HEK293 (cell line): Measurements from ENCODE around the gene TENT4B.
A peak's percentile ranks its signal among the peaks of the same experiment; 100 is the strongest.

Source experiments
- CTCF ChIA-PET: fragments of 350-600 bp; formaldehyde crosslinking; extraction: SDS; loops from one replicate; lab custom pipeline; 2021; ENCODE audit warnings: antibody characterized with exemption; lab: Yijun Ruan, JAX
- POLR2A ChIA-PET: fragments of 300-600 bp; formaldehyde crosslinking; extraction: SDS; loops from one replicate; lab custom pipeline; 2020; ENCODE audit warnings: antibody characterized with exemption, inconsistent platforms; lab: Yijun Ruan, JAX
- H3K27ac ChIP-seq: fragments of 200-500 bp; sonication (Bioruptor generic); 2 replicates; pipeline ENCODE4 v1.5.1; 2014; ENCODE audit warnings: low read depth, low read length, control low read depth, inconsistent platforms; ENCODE audit errors: extremely low read depth
- H3K36me3 ChIP-seq, 2 experiments: fragments of 200-500 bp in 1 of 2; sonication (Bioruptor generic) in 1 of 2; 1 replicate in 1 of 2; 2 replicates in 1 of 2; pipeline ENCODE4 v1.5.1; 2014 to 2017; ENCODE audit warnings: inconsistent platforms in 2 of 2, low read length in 2 of 2; ENCODE audit not compliant: control insufficient read depth in 2 of 2, insufficient read depth in 1 of 2
- H3K4me1 ChIP-seq: fragments of 200-500 bp; sonication (Bioruptor generic); 2 replicates; pipeline ENCODE4 v1.5.1; 2014; ENCODE audit warnings: mild to moderate bottlenecking, low read length, inconsistent platforms; ENCODE audit not compliant: control insufficient read depth, insufficient read depth
- H3K4me3 ChIP-seq: 2 replicates; pipeline ENCODE4 v1.5.1; 2011; ENCODE audit warnings: low read depth, mild to moderate bottlenecking, control low read depth, low read length, moderate library complexity
- H3K9me3 ChIP-seq: fragments of 200-500 bp; sonication (Bioruptor generic); 2 replicates; pipeline ENCODE4 v1.5.1; 2014; ENCODE audit warnings: low read depth, low read length, inconsistent platforms; ENCODE audit not compliant: control insufficient read depth, insufficient read depth
- KLF1 ChIP-seq: fragments of 450-650 bp; formaldehyde crosslinking; IDR thresholded peaks from 2 replicates; pipeline ENCODE4 v1.5.1; 2016; ENCODE audit warnings: missing biosample characterization, missing genetic modification characterization
- KLF8 ChIP-seq: fragments of 450-650 bp; formaldehyde crosslinking; IDR thresholded peaks from 2 replicates; pipeline ENCODE4 v1.5.1; 2016; ENCODE audit warnings: missing biosample characterization, missing genetic modification characterization
- SP3 ChIP-seq: fragments of 450-650 bp; formaldehyde crosslinking; IDR thresholded peaks from 2 replicates; pipeline ENCODE4 v1.5.1; 2016; ENCODE audit warnings: missing biosample characterization, missing genetic modification characterization
- ZBTB21 ChIP-seq: fragments of 450-650 bp; formaldehyde crosslinking; IDR thresholded peaks from 2 replicates; pipeline ENCODE4 v1.5.1; 2017; ENCODE audit warnings: missing biosample characterization, missing genetic modification characterization
- ZNF155 ChIP-seq: fragments of 450-650 bp; formaldehyde crosslinking; IDR thresholded peaks from 2 replicates; pipeline ENCODE4 v1.5.1; 2016; ENCODE audit warnings: missing biosample characterization, missing genetic modification characterization
- ZNF239 ChIP-seq: fragments of 450-650 bp; formaldehyde crosslinking; IDR thresholded peaks from 2 replicates; pipeline ENCODE4 v1.5.1; 2016; ENCODE audit warnings: missing biosample characterization, missing genetic modification characterization
- ZNF248 ChIP-seq: fragments of 450-650 bp; formaldehyde crosslinking; IDR thresholded peaks from 2 replicates; pipeline ENCODE4 v1.5.1; 2017; ENCODE audit warnings: missing biosample characterization, missing genetic modification characterization
- ZNF302 ChIP-seq: fragments of 450-650 bp; formaldehyde crosslinking; IDR thresholded peaks from 2 replicates; pipeline ENCODE4 v1.5.1; 2016; ENCODE audit warnings: missing biosample characterization, missing genetic modification characterization, low read depth
- ZNF341 ChIP-seq: fragments of 450-650 bp; formaldehyde crosslinking; IDR thresholded peaks from 2 replicates; pipeline ENCODE4; 2016; ENCODE audit warnings: low read depth, missing biosample characterization, missing genetic modification characterization
- ZNF354C ChIP-seq: fragments of 450-650 bp; formaldehyde crosslinking; IDR thresholded peaks from 2 replicates; pipeline ENCODE4 v1.5.1; 2016; ENCODE audit warnings: missing biosample characterization, missing genetic modification characterization, low read depth, borderline replicate concordance
- ZNF529 ChIP-seq: fragments of 450-650 bp; formaldehyde crosslinking; IDR thresholded peaks from 2 replicates; pipeline ENCODE4 v1.5.1; 2017; ENCODE audit warnings: missing genetic modification characterization, missing biosample characterization; ENCODE audit not compliant: insufficient replicate concordance
- ZNF561 ChIP-seq: fragments of 450-650 bp; IDR thresholded peaks from 2 replicates; pipeline ENCODE4 v1.5.1; 2018; ENCODE audit warnings: missing biosample characterization, missing genetic modification characterization, borderline replicate concordance
- ZNF777 ChIP-seq: fragments of 450-650 bp; formaldehyde crosslinking; IDR thresholded peaks from 2 replicates; pipeline ENCODE4 v1.5.1; 2017; ENCODE audit warnings: missing biosample characterization, missing genetic modification characterization, borderline replicate concordance
- ZNF785 ChIP-seq: fragments of 450-650 bp; formaldehyde crosslinking; IDR thresholded peaks from 2 replicates; pipeline ENCODE4 v1.5.1; 2016; ENCODE audit warnings: missing biosample characterization, missing genetic modification characterization
- ZSCAN30 ChIP-seq: fragments of 450-650 bp; IDR thresholded peaks from 2 replicates; pipeline ENCODE4 v1.5.1; 2018; ENCODE audit warnings: missing biosample characterization, mild to moderate bottlenecking, missing genetic modification characterization, moderate library complexity
- TF ChIP-seq, protein P1 (sequence below): fragments of 450-650 bp; formaldehyde crosslinking; IDR thresholded peaks from 2 replicates; pipeline ENCODE4 v1.5.1; 2016; ENCODE audit warnings: missing biosample characterization, missing genetic modification characterization
- TF ChIP-seq, protein P2 (sequence below): fragments of 450-650 bp; formaldehyde crosslinking; IDR thresholded peaks from 2 replicates; pipeline ENCODE4 v1.5.1; 2016; ENCODE audit warnings: missing biosample characterization, missing genetic modification characterization
- TF ChIP-seq, protein P3 (sequence below): fragments of 450-650 bp; formaldehyde crosslinking; IDR thresholded peaks from 2 replicates; pipeline ENCODE4 v1.5.1; 2017; ENCODE audit warnings: missing biosample characterization, mild to moderate bottlenecking, missing genetic modification characterization, moderate library complexity
- TF ChIP-seq, protein P4 (sequence below): fragments of 450-650 bp; formaldehyde crosslinking; optimal IDR thresholded peaks from 2 replicates; pipeline ENCODE3; 2016; ENCODE audit warnings: missing biosample characterization, mild to moderate bottlenecking, missing genetic modification characterization
- TF ChIP-seq, protein P5 (sequence below): fragments of 450-650 bp; formaldehyde crosslinking; IDR thresholded peaks from 2 replicates; pipeline ENCODE4 v1.5.1; 2017; ENCODE audit warnings: missing biosample characterization, missing genetic modification characterization
- TF ChIP-seq, protein P6 (sequence below): fragments of 450-650 bp; formaldehyde crosslinking; IDR thresholded peaks from 2 replicates; pipeline ENCODE4 v1.5.1; 2016; ENCODE audit warnings: missing biosample characterization, missing genetic modification characterization
- TF ChIP-seq, protein P7 (sequence below): fragments of 450-650 bp; formaldehyde crosslinking; IDR thresholded peaks from 2 replicates; pipeline ENCODE4 v1.5.1; 2016; ENCODE audit warnings: missing biosample characterization, missing genetic modification characterization

Gene TENT4B

DNA sequence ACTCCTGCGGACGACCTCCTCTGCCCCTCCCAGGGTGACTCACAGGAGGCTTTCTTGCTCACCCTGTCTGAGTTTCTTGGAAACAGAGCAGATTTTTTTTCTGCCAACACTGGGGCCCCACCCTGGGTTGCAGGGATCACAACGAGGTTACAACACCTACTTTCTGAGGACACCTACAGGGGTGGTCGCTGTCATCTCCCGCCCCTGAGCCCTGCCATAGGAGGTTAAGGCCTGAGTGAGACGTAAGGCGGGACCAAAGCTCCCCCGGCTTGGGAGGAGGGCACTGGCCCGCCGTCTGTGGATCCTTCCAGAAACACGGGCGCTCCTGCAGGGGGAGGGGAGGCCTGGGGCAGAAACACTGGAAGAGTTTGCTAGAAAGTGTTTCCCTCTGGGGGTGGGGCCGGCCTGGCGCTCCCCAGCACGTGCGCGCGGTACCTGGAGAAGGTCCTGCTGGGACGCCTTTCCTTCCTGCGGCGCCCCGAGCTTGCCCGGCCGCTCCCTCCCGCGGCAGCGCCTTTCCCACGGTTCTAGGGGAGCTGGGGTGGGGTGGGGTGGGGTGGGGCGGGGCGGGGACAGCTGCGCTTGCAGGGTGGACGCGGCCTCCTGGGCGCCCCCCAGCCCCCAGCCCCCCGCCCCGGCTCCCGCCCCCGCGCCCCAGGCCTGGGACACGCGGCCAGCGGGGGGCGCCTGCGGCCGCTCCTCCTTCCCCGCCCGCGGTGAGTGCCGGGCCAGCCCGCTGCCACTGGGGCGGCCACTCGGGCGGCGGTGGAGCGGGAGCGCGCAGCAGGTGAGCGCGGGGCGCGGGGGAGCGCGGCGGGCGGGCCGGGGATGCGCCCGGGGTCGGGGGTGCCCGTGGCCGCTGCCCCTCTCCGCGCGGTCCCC, 92.6 kb downstream of the TENT4B start (continued):
- TF ChIP-seq ZNF302 (tag by site-specific recombination): no peak
- TF ChIP-seq ZNF239 (tag by site-specific recombination): no peak
- TF ChIP-seq, protein P1, sequence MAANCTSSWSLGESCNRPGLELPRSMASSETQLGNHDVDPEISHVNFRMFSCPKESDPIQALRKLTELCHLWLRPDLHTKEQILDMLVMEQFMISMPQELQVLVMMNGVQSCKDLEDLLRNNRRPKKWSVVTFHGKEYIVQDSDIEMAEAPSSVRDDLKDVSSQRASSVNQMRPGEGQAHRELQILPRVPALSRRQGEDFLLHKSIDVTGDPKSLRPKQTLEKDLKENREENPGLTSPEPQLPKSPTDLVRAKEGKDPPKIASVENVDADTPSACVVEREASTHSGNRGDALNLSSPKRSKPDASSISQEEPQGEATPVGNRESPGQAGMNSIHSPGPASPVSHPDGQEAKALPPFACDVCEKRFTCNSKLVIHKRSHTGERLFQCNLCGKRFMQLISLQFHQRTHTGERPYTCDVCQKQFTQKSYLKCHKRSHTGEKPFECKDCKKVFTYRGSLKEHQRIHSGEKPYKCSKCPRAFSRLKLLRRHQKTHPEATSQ (tag by site-specific recombination): no peak
- TF ChIP-seq ZNF354C: no peak
- no peak for TF ChIP-seq ZNF529
- no peak for TF ChIP-seq ZSCAN30
- TF ChIP-seq ZNF155 (tag by site-specific recombination): no peak
- 0 out of 2 replicates have a peak, but pooled peaks have one; percentile 31 for TF ChIP-seq KLF8 (tag by site-specific recombination)
- TF ChIP-seq ZNF777 (tag by site-specific recombination): peak; percentile 73; the same call in 1 of the 2 replicates
- TF ChIP-seq SP3 (tag by site-specific recombination): peak; percentile 68
- TF ChIP-seq, protein P2, sequence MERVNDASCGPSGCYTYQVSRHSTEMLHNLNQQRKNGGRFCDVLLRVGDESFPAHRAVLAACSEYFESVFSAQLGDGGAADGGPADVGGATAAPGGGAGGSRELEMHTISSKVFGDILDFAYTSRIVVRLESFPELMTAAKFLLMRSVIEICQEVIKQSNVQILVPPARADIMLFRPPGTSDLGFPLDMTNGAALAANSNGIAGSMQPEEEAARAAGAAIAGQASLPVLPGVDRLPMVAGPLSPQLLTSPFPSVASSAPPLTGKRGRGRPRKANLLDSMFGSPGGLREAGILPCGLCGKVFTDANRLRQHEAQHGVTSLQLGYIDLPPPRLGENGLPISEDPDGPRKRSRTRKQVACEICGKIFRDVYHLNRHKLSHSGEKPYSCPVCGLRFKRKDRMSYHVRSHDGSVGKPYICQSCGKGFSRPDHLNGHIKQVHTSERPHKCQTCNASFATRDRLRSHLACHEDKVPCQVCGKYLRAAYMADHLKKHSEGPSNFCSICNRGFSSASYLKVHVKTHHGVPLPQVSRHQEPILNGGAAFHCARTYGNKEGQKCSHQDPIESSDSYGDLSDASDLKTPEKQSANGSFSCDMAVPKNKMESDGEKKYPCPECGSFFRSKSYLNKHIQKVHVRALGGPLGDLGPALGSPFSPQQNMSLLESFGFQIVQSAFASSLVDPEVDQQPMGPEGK (tag by site-specific recombination): peak; percentile 57; the same call in 1 of the 2 replicates
- no peak for TF ChIP-seq ZBTB21 (tag by site-specific recombination)
- TF ChIP-seq ZNF341 (tag by site-specific recombination): 0 out of 2 replicates have a peak, but pooled peaks have one; percentile 37
- TF ChIP-seq, protein P3, sequence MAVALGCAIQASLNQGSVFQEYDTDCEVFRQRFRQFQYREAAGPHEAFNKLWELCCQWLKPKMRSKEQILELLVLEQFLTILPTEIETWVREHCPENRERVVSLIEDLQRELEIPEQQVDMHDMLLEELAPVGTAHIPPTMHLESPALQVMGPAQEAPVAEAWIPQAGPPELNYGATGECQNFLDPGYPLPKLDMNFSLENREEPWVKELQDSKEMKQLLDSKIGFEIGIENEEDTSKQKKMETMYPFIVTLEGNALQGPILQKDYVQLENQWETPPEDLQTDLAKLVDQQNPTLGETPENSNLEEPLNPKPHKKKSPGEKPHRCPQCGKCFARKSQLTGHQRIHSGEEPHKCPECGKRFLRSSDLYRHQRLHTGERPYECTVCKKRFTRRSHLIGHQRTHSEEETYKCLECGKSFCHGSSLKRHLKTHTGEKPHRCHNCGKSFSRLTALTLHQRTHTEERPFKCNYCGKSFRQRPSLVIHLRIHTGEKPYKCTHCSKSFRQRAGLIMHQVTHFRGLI: no peak
- TF ChIP-seq, protein P4, sequence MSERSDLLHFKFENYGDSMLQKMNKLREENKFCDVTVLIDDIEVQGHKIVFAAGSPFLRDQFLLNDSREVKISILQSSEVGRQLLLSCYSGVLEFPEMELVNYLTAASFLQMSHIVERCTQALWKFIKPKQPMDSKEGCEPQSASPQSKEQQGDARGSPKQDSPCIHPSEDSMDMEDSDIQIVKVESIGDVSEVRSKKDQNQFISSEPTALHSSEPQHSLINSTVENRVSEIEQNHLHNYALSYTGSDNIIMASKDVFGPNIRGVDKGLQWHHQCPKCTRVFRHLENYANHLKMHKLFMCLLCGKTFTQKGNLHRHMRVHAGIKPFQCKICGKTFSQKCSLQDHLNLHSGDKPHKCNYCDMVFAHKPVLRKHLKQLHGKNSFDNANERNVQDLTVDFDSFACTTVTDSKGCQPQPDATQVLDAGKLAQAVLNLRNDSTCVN (tag by site-specific recombination): peak; percentile 34

DNA sequence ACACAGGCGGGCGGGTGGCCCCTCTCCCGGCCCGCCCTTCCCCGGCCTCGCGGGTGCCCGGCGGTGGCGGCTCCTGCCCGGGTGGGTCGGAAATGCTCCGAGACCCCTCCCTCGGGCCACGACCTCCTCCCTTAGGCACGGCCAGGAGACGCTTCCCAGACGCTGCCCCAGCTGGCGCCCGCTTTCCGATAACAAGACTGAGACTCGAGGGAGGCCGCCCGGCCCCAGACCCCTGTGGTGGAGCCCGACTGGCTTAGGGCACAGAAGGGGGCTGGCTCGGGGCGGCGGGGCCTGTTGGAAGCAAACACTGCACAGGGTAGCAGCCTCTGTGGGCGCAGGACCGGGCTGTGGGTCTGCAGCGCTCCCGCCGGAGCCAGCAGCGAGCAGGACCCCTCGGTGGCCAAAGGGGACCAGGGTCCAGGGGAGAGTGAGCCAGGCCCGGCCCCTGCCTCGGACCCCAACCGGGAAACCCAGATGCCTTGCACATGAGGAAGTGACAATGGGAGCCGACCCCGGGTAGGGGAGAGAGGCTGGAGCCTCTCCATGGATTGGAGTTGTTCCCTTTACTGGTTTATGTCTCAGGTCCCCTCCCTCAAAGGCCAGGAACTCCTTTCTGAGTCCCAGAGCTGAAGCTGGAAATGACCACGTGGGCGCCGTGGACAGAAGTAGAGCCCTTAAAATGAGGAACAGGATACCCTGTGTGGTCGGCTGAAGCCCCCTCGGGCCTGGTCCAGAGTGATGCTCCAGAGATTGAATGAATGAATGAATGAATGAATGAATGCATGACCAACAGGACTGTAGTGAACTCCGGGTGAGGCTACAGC, 93.4 kb downstream of the TENT4B start:
- CTCF ChIA-PET: interaction anchor here (0.6 to 1.3 kb wide), 4 partner anchors 11 to 204 kb away, joined by 3 read pairs; no protein-coding TSS in a partner anchor
- Histone ChIP-seq H3K36me3 (no peaks in the 10 kb centered on the region), H3K4me1 (peaks cover 7% of the 10 kb centered on the region; the same call in 1 of the 2 replicates), H3K4me3 (peak overlapping the region; percentile 56), H3K9me3 (no peaks in the 10 kb centered on the region), H3K27ac (peak overlapping the region; percentile 73; the same call in 1 of the 2 replicates)
- POLR2A ChIA-PET: interaction anchor here (0.6 to 0.8 kb wide), 2 partner anchors 64 to 78 kb away, joined by 3 to 4 read pairs; no protein-coding TSS in a partner anchor
- TF ChIP-seq ZNF785 (tag by site-specific recombination) (no peak), KLF1 (peak; percentile 48; the same call in 1 of the 2 replicates), ZSCAN30 (no peak), ZNF561 (tag by site-specific recombination) (no peak), ZNF248 (tag by site-specific recombination) (no peak)
- TF ChIP-seq, protein P5, sequence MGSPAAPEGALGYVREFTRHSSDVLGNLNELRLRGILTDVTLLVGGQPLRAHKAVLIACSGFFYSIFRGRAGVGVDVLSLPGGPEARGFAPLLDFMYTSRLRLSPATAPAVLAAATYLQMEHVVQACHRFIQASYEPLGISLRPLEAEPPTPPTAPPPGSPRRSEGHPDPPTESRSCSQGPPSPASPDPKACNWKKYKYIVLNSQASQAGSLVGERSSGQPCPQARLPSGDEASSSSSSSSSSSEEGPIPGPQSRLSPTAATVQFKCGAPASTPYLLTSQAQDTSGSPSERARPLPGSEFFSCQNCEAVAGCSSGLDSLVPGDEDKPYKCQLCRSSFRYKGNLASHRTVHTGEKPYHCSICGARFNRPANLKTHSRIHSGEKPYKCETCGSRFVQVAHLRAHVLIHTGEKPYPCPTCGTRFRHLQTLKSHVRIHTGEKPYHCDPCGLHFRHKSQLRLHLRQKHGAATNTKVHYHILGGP (tag by site-specific recombination): no peak
- TF ChIP-seq, protein P4 (tag by site-specific recombination): peak; percentile 39
- TF ChIP-seq, protein P6, sequence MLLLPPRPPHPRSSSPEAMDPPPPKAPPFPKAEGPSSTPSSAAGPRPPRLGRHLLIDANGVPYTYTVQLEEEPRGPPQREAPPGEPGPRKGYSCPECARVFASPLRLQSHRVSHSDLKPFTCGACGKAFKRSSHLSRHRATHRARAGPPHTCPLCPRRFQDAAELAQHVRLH (tag by site-specific recombination): no peak
- TF ChIP-seq, protein P7, sequence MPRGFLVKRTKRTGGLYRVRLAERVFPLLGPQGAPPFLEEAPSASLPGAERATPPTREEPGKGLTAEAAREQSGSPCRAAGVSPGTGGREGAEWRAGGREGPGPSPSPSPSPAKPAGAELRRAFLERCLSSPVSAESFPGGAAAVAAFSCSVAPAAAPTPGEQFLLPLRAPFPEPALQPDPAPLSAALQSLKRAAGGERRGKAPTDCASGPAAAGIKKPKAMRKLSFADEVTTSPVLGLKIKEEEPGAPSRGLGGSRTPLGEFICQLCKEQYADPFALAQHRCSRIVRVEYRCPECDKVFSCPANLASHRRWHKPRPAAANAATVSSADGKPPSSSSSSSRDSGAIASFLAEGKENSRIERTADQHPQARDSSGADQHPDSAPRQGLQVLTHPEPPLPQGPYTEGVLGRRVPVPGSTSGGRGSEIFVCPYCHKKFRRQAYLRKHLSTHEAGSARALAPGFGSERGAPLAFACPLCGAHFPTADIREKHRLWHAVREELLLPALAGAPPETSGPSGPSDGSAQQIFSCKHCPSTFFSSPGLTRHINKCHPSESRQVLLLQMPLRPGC (tag by site-specific recombination): no peak
